GM18520 (cell line): ENCODE measurements around the gene IL20RA.
"Not testable (repeated sequence)": the region's sequence is repeated elsewhere in the genome, so short reads cannot be mapped to it uniquely, and the experiment has no call there.

Experiments
- ATAC-seq: cut with Tn5 transposase; IDR thresholded peaks from one replicate; pipeline ENCODE4 v1.9.1; 2021; ENCODE audit not compliant: unreplicated experiment

Gene IL20RA

DNA sequence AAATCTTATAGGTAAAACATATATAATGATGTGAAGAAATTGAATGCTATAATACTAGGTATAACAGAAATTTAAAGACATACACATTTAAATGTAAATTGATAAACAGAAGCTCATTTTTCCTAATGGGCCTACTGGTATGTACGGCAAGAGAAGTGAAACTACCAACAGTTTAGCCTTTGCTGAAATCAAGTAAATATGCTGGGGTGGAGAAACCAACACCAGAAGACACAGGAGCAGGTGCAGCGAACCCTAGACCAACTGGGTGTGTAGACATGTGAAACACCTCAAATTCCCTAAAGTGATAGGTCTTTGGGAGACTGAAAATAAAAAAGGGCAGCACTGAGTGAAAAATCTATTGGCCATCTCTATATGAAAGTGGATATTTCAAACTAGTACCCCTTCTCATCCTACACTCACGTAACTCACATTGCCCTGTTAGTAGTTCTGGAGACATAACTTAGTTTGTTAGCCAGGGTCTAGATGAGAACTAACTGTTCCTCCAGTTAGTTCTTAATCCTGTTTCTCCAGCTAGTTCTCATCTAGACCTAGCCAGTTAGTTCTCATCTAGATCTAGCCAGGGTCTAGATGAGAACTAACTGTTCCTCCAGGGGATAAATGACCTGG, 69.6 kb downstream of the IL20RA start:
- no peak for ATAC-seq

DNA sequence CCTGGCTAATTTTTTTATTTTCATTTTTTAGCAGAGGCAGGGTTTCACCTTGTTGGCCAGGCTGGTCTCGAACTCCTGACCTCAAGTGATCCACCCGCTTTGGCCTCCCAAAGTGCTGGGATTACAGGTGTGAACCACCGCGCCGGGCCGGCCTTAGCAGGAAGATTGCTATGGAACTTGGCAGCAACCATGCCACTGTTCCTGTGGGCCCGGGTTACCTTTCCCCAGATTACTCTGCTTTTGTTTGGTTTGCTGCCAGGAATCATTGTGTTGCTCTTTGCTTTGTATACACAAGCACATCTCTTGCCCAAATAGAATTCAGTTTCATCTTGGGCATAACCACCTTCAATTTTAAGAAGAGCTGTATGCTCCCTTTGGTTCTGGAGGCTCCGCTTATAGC, 71.0 kb downstream of the IL20RA start:
- not testable (repeated sequence) for ATAC-seq

DNA sequence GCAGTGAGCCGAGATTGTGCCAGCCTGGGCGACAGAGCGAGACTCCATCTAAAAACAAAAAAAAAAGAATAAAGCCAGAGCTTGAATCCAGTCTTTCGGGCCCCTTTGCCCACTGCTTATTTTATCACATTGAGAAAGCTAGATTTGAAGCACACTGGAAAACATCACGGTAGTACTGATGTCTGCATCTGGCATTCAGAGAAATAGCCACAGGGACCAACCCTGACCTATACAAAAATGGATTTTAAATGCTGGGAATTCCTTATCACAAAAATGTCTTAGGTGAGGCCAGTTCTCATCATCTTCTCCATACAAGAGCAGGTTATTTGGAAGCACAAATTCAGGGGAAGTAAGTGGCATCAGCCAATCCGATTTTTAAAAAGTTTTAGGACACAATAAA, 73.2 kb downstream of the IL20RA start:
- ATAC-seq = no peak

DNA sequence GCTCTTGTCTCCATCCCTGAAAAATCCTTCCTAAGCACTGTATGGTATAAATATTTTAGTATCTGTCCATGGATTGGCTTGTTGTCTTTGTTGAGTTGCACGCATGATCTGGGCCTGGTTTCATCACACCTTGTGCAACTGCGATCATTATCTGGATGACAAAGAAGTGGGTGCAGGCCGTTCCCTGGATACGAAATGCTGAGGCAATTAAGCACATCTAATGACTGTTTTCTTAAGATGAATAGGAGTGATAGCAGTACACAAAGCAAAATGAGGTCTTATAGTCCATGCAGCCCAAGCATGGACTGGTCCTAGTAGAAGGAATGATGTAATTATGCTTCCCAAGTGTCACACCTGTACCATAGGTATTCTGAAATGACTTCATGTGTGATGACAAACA, 74.8 kb downstream of the IL20RA start:
- ATAC-seq = no peak

DNA sequence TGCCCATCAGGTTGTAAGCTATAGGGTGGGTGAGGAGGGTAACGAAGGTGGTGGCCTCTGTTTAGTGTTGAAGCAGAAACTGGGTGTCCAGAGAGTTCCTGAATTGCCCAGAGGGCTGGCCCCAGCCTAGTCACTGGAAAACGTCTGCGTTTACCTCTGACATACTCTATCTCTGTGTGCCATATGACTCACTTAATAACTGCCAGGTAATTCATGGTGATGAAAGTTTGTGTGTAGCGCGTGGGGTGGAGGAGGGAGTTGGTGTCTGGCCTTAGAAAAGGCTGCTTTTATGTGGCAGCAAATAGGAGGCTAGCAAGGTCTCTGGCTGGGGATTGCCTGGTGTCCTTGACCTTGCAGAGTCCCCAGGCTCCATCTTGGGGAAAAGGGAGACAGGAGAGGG, 75.3 kb downstream of the IL20RA start:
- ATAC-seq = no peak

DNA sequence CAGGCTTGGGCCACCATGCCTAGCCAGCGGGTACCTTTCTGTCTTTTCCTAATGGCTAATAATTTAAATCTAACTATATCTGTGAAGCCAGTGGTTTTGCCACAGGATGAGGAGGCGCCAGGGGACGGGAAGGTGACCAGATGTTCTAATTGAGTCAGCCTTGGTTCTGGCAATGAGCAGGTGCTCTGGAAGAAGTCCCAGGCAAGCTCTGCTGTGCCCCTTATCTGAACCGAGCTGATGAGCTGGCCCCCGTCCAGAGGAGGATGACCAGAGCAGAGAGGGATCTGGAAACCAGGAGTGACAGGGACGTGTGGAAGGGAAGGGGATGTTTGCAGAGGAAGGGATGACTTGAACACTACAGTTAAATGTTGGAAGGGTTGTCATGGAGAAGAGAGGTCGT, 75.9 kb downstream of the IL20RA start:
- no peak for ATAC-seq

DNA sequence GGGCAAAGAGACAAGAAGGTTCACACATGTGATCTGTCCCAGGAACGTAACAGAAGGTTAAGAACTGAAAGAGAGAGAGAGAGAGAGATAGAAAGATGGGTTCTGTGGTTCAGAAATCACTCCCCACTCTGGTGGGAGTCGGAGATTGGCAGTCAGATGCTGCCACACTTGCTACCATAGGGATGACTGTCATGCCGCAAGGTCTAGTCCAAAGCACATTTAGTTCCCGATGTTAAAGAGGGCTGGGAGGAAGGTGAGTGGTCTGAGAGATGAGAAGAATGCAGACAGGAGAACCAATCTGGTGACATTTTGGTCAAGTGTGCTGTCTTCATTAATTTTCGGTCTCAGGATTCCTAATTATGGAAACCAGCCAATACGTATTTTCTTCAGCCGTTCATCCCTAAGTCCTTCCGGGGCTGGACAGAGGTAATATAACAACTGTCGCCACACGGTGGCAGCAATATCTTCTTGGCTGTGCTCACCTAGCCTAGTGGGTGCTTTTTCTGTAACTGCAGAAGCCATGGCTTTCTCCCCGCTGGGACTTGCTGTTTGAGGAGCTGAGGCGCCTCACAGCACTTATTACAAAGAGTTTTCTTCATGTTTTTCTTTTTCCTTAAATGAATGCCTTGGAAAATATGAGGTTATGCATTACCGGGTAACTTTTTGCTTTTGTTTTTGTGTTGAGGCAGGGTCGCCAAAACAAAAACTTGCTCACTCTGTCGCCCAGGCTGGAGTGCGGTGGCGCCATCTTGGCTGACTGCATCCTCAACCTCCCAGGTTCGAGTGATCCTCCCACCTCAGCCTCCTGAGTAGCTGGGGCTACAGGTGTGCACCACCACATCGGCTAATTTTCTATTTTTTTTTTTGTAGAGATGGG, 76.7 kb downstream of the IL20RA start:
- ATAC-seq = peak; percentile 87

DNA sequence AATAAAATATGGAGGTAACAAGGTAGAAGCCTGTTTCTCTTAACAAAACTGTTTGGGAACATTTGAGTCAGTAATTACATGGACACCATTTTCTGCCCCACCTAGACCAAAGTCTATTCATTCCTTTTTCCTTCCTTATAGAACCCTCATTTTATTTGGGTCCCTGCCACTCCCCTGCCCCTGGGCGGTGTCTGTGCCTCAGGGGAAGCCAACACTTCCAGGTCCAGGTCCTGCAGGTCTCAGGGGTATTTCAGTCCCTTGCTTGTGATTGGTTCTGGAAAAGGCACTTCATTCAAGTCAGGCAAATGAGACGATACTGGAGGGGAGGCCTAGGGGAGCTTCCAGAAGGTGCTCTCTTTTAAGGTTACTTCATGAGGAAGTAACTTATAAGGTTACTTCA, 80.4 kb downstream of the IL20RA start:
- no peak for ATAC-seq

DNA sequence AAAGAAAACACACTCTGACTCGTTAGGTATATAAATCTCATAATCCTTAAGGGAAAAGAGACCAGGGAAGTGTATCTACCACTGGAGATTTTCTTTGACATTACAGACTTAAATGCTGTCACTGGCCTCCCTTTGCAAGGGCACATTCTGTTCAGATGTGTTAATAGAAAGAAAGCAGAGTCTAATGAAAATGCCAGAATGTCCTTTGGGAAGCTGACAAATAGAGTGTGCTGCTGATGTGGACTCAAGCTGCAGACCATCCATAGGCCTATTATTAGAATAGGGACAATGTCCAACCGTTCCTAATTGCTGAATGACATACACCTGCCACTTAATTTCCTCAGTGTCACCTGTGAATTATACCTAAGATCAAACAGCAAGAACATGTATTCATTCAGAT, 81.5 kb downstream of the IL20RA start:
- ATAC-seq = no peak

DNA sequence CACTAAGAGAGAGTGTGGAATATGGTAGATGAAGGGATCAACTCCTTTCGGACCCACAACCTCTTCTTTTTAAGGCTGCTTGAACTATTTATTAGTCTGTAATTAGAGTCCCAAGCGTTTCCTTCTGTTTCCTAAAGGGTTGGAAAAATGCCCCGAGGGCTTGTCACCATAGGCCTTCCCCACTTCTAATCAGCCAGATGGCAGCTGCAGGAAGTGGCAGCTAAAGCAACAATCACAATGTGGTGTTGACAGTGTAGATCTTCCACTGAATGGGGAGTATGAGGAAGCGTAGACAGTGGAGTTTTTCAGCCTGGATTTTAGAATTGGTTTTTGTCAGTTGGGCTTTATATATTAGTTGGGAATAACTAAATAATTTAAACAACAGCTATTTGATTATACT, 82.1 kb downstream of the IL20RA start:
- ATAC-seq = no peak

DNA sequence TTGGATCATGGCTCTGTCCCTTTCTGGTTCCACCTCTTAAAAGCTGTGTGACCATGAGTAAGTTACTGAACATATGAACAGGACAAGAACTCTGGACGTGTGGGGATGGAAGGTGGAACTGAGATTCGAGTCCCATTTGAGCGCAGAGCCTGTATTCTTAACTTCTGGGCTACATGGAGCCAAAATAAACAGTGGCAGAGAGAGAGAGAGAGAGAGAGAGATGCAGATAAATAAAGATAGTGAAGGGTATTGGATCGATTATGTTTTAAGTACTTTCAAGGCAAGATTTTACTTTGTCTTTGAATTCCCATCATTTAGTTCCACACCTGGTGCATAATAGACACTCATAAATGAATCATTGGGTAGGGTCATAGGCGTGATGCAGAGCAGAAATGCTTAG, 82.9 kb downstream of the IL20RA start:
- no peak for ATAC-seq

DNA sequence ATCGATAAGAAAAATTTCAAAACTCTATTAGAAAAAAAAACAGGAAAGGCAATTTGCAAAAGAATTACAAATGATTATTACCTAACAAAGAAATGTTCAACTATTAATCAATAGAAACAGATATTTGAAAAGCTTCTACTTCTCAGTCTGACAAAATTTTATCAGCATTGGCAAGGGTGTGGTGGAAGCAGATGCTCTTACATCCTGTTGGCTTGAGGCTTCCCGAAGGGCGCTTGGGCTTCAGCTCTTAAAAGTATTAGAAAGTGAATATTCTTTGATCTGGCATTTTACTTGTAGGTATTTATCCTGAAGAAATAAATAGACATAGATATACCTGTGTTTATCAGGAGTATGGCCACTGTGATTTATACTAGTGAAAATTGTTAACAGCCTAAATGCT, 84.0 kb downstream of the IL20RA start:
- ATAC-seq = no peak

DNA sequence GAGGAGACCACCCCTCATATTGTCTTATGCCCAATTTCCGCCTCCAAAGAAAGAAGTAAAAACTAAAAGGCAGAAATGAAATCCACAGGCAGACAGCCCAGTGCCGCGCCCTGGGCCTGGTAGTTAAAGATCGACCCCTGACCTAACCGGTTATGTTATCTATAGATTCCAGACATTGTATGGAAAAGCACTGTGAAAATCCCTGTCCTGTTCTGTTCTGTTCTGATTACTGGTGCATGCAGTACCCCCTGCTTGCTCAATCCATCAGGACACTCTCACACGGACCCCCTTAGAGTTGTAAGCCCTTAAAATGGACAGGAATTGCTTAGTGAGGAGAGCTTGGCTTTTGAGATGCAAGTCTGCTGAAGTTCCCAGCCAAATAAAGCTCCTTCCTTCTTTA, 84.8 kb downstream of the IL20RA start:
- not testable (repeated sequence) for ATAC-seq

DNA sequence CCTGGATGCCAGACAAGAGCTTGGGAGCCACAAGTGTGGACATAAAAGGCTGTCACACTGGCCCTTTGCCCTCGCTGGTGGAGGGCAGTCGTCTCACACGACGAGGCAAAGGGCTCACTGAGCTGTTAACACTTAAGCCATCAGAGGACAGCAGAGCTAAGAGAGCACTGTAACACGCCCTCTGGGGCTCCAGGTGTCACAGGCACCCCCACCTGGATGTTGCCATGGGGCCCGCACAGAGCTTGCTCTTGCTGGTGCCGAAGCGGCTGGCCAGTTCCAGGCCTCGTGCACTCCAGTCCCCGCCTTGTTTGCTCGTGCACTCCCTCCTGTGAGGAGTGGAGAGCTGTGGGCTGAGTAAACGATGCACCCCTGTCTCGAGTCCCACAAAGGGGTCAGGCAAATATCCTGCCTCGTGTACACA, 85.3 kb downstream of the IL20RA start:
- ATAC-seq = no peak

DNA sequence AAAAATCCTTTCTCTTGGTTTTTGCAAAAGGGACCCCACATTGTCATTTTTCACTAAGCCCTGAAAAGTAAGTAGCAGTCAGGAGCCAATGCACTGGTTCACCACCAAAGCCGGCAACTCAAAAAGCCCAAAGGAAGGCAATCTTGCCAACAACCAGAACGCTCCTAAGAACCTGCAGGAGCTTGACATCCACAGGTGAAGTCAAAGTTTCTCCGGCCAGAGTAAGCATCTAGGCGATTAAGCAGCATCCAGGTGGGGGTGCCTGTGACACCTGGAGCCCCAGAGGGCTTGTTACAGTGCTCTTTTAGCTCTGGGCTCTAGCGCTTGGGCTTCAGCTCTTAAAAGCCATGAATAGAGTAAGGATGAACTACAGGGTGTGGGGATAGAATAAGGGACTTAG, 86.6 kb downstream of the IL20RA start:
- ATAC-seq = no peak

DNA sequence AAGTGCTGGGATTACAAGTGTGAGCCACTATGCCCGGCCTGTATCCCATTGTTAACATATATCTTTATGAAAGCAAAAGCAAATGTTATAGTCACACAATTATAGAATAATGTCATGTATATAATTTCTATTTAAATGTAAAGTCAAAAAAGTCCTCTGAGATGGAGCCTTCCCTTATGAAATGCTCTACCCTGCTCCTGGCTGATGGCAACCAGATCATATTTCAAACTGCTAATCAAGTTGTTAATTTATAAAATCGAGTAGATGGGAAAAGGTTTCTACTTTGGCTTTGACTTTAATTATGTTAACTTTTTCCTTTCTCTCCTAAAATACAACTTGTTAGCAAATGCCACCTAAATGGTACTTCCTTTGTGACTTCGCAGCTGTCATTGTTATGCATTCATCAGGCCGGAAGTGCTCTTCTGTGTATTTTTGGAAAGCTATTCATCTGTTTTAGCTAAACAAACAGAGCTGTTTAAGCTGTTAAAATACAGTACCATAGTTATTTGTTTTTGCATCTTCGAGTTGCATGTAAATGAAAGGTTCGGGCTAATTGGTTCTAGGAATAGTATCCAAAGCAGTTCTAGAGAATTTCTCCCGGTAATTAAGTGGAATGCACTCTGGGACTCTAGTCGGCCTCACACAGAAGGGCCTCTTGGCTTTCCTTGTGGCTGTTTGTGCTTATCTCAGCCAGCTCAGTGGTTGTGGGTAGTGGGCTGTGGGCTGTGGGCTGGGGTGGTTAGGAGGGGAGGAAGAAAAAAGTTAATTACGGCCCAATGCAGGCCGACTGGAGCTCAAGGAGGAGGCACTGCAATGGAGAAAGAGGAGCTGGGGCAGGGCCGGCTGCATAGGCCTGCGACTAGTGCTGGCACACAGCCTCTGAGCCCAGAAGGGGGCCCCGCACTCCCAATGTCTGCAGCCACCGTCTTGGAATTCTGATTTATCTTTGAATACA, 87.9 kb downstream of the IL20RA start:
- no peak for ATAC-seq

DNA sequence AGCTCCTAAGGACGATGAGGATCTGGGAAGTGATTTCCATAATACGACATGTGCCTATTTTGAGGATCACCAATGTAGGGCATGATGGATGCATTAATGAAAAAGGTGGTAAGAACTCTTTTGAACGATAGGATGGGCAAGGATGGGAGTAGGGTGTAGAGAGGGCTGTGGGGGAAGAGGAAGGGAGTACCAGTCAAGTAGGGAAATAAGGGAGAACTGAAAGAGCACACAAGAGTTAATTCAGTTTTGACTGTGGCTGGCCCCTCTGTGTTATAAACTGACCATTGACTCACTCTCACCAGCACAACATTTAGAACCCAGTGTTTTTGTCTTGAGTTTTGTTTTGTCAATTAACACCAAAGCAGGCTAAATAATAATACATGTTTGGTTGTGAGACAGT, 89.6 kb downstream of the IL20RA start:
- ATAC-seq = no peak

DNA sequence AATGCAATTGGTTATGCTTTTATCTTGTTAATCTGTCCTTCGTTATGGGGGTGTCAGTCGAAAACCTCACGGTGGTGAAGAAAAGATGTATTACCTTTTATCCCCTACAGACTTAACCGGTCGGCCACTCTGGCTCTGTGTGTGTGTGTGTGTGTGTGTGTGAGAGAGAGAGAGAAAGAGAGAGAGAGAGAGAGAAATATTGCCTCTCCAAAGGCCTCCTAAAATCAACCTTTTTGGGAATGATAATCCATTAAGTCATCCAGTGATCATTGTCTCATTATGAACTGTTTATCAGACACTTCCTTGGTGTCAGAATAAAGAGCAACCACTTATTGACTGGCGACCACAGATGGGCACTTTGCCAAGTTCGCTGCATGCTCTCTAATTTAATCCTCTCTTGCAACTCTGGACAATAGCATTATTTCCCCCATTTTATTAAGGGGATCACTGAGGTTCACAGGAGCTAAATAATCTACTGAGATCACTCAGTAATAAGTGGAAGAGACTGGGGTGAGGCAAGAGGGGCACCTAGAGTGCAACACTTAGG, 92.0 kb downstream of the IL20RA start:
- no peak for ATAC-seq

DNA sequence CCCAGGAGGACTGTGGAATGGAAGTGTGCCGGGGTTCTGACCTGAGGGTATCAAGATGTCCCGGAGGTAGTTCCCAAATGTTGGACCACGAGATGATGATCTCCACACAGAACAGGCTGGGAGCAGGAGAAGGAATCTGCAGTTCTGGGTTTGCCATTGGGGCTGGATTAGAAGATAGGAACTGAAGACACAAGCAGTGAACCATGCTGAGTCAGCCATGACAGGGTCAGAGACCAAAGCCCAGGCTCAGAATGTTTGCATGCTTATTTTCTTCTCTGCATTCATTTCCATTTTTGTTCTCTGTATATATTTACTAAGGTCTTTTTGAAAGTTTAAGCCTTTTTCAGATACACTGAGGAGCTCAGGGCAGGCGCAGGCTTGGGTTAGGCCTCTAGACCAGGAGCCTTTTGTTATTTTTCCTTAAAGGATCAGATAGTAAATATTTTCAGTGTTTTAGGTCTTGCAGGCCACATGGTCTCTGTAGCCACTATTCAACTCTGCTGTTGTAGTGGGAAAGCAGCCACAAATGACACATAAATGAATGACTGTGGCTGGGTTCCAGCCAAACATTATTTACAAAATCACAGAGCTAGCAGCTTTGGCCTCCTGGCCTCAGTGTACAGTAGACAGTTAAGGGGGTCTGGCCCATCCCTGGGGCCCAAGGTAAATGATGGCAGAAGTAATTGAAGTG, 94.2 kb downstream of the IL20RA start:
- ATAC-seq = no peak
